SK-N-SH (cell line): Measurements from ENCODE around the gene OSBPL2.

Source experiments
- CHD2 ChIP-seq: fragments of 150-350 bp; IDR thresholded peaks from 2 replicates; pipeline ENCODE4 v1.6.1; 2018; ENCODE audit warnings: low read length; ENCODE audit not compliant: partially characterized antibody
- CTCF ChIP-seq: fragments of 200-600 bp; sonication (generic); IDR thresholded peaks from 2 replicates; pipeline ENCODE4 v1.6.1; 2017; ENCODE audit warnings: antibody characterized with exemption, mild to moderate bottlenecking, moderate library complexity
- EZH2phosphoT487 ChIP-seq: fragments of 200-600 bp; sonication (generic); IDR thresholded peaks from 2 replicates; pipeline ENCODE4 v1.6.1; 2017; ENCODE audit warnings: low read depth, mixed run types, mild to moderate bottlenecking, antibody characterized with exemption, moderate library complexity, borderline replicate concordance
- FOXM1 ChIP-seq: IDR thresholded peaks from 2 replicates; pipeline ENCODE4 v1.4.0; 2012; ENCODE audit warnings: low read depth, mild to moderate bottlenecking
- GABPA ChIP-seq: IDR thresholded peaks from 2 replicates; pipeline ENCODE4 v1.4.0; 2012; ENCODE audit warnings: low read depth, mild to moderate bottlenecking
- IRF3 ChIP-seq: fragments of 150-350 bp; IDR thresholded peaks from 2 replicates; pipeline ENCODE4 v1.6.1; 2016; ENCODE audit warnings: mild to moderate bottlenecking, low read depth, low read length
- JUND ChIP-seq: IDR thresholded peaks from 2 replicates; pipeline ENCODE4 v1.4.0; 2012
- POLR2AphosphoS5 ChIP-seq: IDR thresholded peaks from 2 replicates; pipeline ENCODE4 v1.6.1; 2012; ENCODE audit warnings: low read depth, low read length
- RCOR1 ChIP-seq: fragments of 150-350 bp; IDR thresholded peaks from 2 replicates; pipeline ENCODE4 v1.6.1; 2017; ENCODE audit warnings: antibody characterized with exemption, low read length
- SIN3A ChIP-seq: IDR thresholded peaks from 2 replicates; pipeline ENCODE4 v1.6.1; 2012; ENCODE audit warnings: low read depth, mild to moderate bottlenecking, low read length, moderate library complexity, borderline replicate concordance
- TEAD4 ChIP-seq: IDR thresholded peaks from 2 replicates; pipeline ENCODE4 v1.4.0; 2012; ENCODE audit warnings: mild to moderate bottlenecking, borderline replicate concordance; ENCODE audit not compliant: insufficient read depth
- USF1 ChIP-seq: IDR thresholded peaks from 2 replicates; pipeline ENCODE4 v1.4.0; 2012; ENCODE audit warnings: low read depth, borderline replicate concordance
- USF2 ChIP-seq: fragments of 150-350 bp; IDR thresholded peaks from 2 replicates; pipeline ENCODE4 v1.6.1; 2017; ENCODE audit warnings: antibody characterized with exemption, low read length, low read depth, borderline replicate concordance

GRCh38 chr20:62337558-62338293 is 99.4 kb downstream of the OSBPL2 start:
- TF ChIP-seq POLR2AphosphoS5 (no peak), CTCF (no peak), GABPA (no peak), RCOR1 (no peak), FOXM1 (no peak), USF2 (no peak), IRF3 (no peak), SIN3A (no peak), CHD2 (no peak), EZH2phosphoT487 (no peak), JUND (no peak), USF1 (no peak), TEAD4 (no peak)
